HepG2 (cell line): ENCODE measurements around the gene VCL. TPM values are rescaled to one million over a fixed set of nuclear protein-coding genes. Genes with fewer than 3 reads are reported as not detected.

Experiments
- ATF3 ChIP-seq: sonication (generic); formaldehyde crosslinking; IDR thresholded peaks from 2 replicates; pipeline ENCODE4 v1.4.0; 2020; ENCODE audit warnings: missing genetic modification reagents
- CBX1 ChIP-seq: IDR thresholded peaks from one replicate; pipeline ENCODE4 v1.6.1; 2016; ENCODE audit warnings: antibody characterized with exemption, low read depth
- FOSL1 ChIP-seq: sonication (generic); formaldehyde crosslinking; IDR thresholded peaks from 2 replicates; pipeline ENCODE4 v1.9.0; 2021; ENCODE audit warnings: missing genetic modification reagents, borderline replicate concordance
- HBP1 ChIP-seq: IDR thresholded peaks from 2 replicates; pipeline ENCODE4 v1.6.1; 2016; ENCODE audit warnings: low read depth, control low read depth
- KDM2A ChIP-seq: sonication (generic); formaldehyde crosslinking; IDR thresholded peaks from 2 replicates; pipeline ENCODE4 v1.4.0; 2020; ENCODE audit warnings: low read depth, missing genetic modification reagents, borderline replicate concordance
- NFYB ChIP-seq: sonication (generic); formaldehyde crosslinking; IDR thresholded peaks from 2 replicates; pipeline ENCODE4 v1.4.0; 2020; ENCODE audit warnings: missing genetic modification reagents
- NFYC ChIP-seq: IDR thresholded peaks from 2 replicates; pipeline ENCODE4 v1.6.1; 2016; ENCODE audit warnings: missing genetic modification reagents, missing compliant biosample characterization
- NONO ChIP-seq, 2 experiments: fragments of 450-650 bp in 1 of 2; sonication (generic) in 1 of 2; formaldehyde crosslinking in 1 of 2; IDR thresholded peaks in 1 of 2; conservative IDR thresholded peaks in 1 of 2; 2 replicates each; pipeline versions ENCODE4 v1.6.1 to v1.8.0; 2017 to 2022; ENCODE audit warnings: mild to moderate bottlenecking in 1 of 2, missing genetic modification reagents in 1 of 2, moderate library complexity in 1 of 2
- ONECUT2 ChIP-seq: sonication (generic); formaldehyde crosslinking; IDR thresholded peaks from 2 replicates; pipeline ENCODE4 v1.4.0; 2020; ENCODE audit warnings: missing genetic modification reagents
- TARDBP ChIP-seq: sonication (generic); formaldehyde crosslinking; IDR thresholded peaks from 2 replicates; pipeline ENCODE4 v1.8.0; 2022; ENCODE audit warnings: mild to moderate bottlenecking, missing genetic modification reagents
- TCF12 ChIP-seq, 2 experiments: fragments of 450-650 bp in 1 of 2; sonication (generic) in 1 of 2; formaldehyde crosslinking in 1 of 2; IDR thresholded peaks; 2 replicates each; pipeline versions ENCODE4 v1.6.1 to v1.8.0; 2017 to 2022; ENCODE audit warnings: antibody characterized with exemption in 1 of 2, mild to moderate bottlenecking in 1 of 2, missing genetic modification reagents in 1 of 2, moderate library complexity in 1 of 2
- ZBTB21 ChIP-seq: sonication (generic); formaldehyde crosslinking; IDR thresholded peaks from 2 replicates; pipeline ENCODE4 v1.4.0; 2020; ENCODE audit warnings: missing genetic modification reagents
- ZFX ChIP-seq: sonication (generic); formaldehyde crosslinking; IDR thresholded peaks from 2 replicates; pipeline ENCODE4 v1.4.0; 2020; ENCODE audit warnings: mild to moderate bottlenecking, low read depth, missing genetic modification reagents, moderate library complexity
- ZNF18 ChIP-seq: sonication (generic); formaldehyde crosslinking; IDR thresholded peaks from 2 replicates; pipeline ENCODE4 v1.8.0; 2022; ENCODE audit warnings: mild to moderate bottlenecking, missing genetic modification reagents; ENCODE audit not compliant: insufficient replicate concordance
- ZNF207 ChIP-seq: fragments of 450-650 bp; IDR thresholded peaks from 2 replicates; pipeline ENCODE4 v1.6.1; 2016; ENCODE audit warnings: antibody characterized with exemption, borderline replicate concordance
- ZNF350 ChIP-seq: sonication (generic); formaldehyde crosslinking; IDR thresholded peaks from 2 replicates; pipeline ENCODE4 v1.4.0; 2020; ENCODE audit warnings: mild to moderate bottlenecking, low read depth, missing genetic modification reagents, borderline replicate concordance
- ZNF382 ChIP-seq: sonication (generic); formaldehyde crosslinking; IDR thresholded peaks from 2 replicates; pipeline ENCODE4 v1.5.0; 2020; ENCODE audit warnings: missing genetic modification reagents, mild to moderate bottlenecking, borderline replicate concordance
- ZNF431 ChIP-seq: sonication (generic); formaldehyde crosslinking; IDR thresholded peaks from 2 replicates; pipeline ENCODE4 v1.9.0; 2022; ENCODE audit warnings: missing genetic modification reagents, low read depth, mild to moderate bottlenecking, borderline replicate concordance
- ZNF615 ChIP-seq: sonication (generic); formaldehyde crosslinking; IDR thresholded peaks from 2 replicates; pipeline ENCODE4 v1.5.0; 2020; ENCODE audit warnings: mild to moderate bottlenecking, missing genetic modification reagents, borderline replicate concordance
- ZNF710 ChIP-seq: sonication (generic); formaldehyde crosslinking; IDR thresholded peaks from 2 replicates; pipeline ENCODE4 v1.5.0; 2020; ENCODE audit warnings: mild to moderate bottlenecking, missing genetic modification reagents, borderline replicate concordance
- ZNF720 ChIP-seq: sonication (generic); formaldehyde crosslinking; IDR thresholded peaks from 2 replicates; pipeline ENCODE4 v1.4.0; 2020; ENCODE audit warnings: missing genetic modification reagents
- ZNF780A ChIP-seq: sonication (generic); formaldehyde crosslinking; IDR thresholded peaks from 2 replicates; pipeline ENCODE4 v1.8.0; 2022; ENCODE audit warnings: mild to moderate bottlenecking, missing genetic modification reagents, moderate library complexity
- ZNF883 ChIP-seq: sonication (generic); formaldehyde crosslinking; IDR thresholded peaks from 2 replicates; pipeline ENCODE4 v1.5.1; 2020; ENCODE audit warnings: mild to moderate bottlenecking, missing genetic modification reagents; ENCODE audit errors: not compliant biosample characterization
- polyA plus RNA-seq, 8 experiments: library from polyadenylated mRNA; depleted of rRNA in 3 of 8; stranded (reverse) in 7 of 8; unstranded in 1 of 8; fragments of >200 nt; fragmentation: Illumina TruSeq in 4 of 8; extraction: Trizol in 4 of 8; gene quantifications; 2 replicates each; pipeline versions ENCODE4 v1.2.1 to v1.2.3, GENCODE V29; 2011 to 2016; ENCODE audit warnings: low read depth in 4 of 8, missing spikeins in 1 of 8, mixed read lengths in 1 of 8; ENCODE audit not compliant: insufficient read depth in 1 of 8
- total RNA-seq, 5 experiments: library from RNA; depleted of rRNA; stranded (reverse); fragments of >200 nt; fragmentation: Illumina TruSeq; extraction: Trizol; gene quantifications; 2 replicates each; pipeline ENCODE4 v1.2.3, GENCODE V29; 2016; ENCODE audit warnings: low read depth in 1 of 5

Gene VCL
- total and polyA plus RNA-seq, 2 of the 13 experiments (the other 11 are each of a cell fraction or from before 2014, with no cell fraction given), result 17.3 to 26.9 TPM

GRCh38 chr10:74150990-74151878, 153.3 kb downstream of the VCL start, which contains the start of gene ADK (continued):
- TF ChIP-seq ZNF710 (CRISPR knock-in tag) (no peak), ZNF207 (no peak), ZBTB21 (CRISPR knock-in tag) (no peak), KDM2A (CRISPR knock-in tag) (0 out of 2 replicates have a peak, but pooled peaks have one; percentile 69), ZNF382 (no peak), CBX1 (no peak), NFYC (CRISPR knock-in tag) (peak; percentile 49; the same call in 1 of the 2 replicates), TCF12 (IDR thresholded peaks at IDR 0.05) (no peak), TCF12 (CRISPR knock-in tag; IDR thresholded peaks at IDR 0.05) (0 out of 2 replicates have a peak, but pooled peaks have one; percentile 20), ZNF720 (CRISPR knock-in tag) (no peak), ZNF18 (peak; percentile 70), ZFX (CRISPR knock-in tag) (no peak; the same call in none of the 2 replicates), ZNF883 (CRISPR knock-in tag) (peak; percentile 91), FOSL1 (CRISPR knock-in tag) (no peak), HBP1 (CRISPR knock-in tag) (peak; percentile 54; the same call in 1 of the 2 replicates), TARDBP (CRISPR knock-in tag) (no peak), ZNF780A (CRISPR knock-in tag) (no peak), NFYB (CRISPR knock-in tag) (peak; percentile 57; the same call in 1 of the 2 replicates), ATF3 (CRISPR knock-in tag) (no peak), NONO (IDR thresholded peaks at IDR 0.05) (no peak), NONO (CRISPR knock-in tag; conservative IDR thresholded peaks at IDR 0.05) (0 out of 2 replicates have a peak, but pooled peaks have one; percentile 29), ZNF431 (CRISPR knock-in tag) (peak; percentile 64; the same call in 1 of the 2 replicates), ONECUT2 (CRISPR knock-in tag) (no peak), ZNF615 (CRISPR knock-in tag) (no peak), ZNF350 (peak; percentile 83)
